PC-9 (cell line): ENCODE results near the gene MTCL1.

ENCODE experiments used
- EZH2 ChIP-seq: fragments of 200-600 bp; sonication (generic); IDR thresholded peaks from 2 replicates; pipeline ENCODE4 v1.8.0; 2017; ENCODE audit warnings: antibody characterized with exemption, low read depth
- TF ChIP-seq, protein P1 (sequence below): fragments of 200-600 bp; sonication (generic); conservative IDR thresholded peaks from 2 replicates; pipeline ENCODE4 v1.6.1; 2017; ENCODE audit warnings: mixed run types, antibody characterized with exemption, mild to moderate bottlenecking, moderate library complexity

DNA sequence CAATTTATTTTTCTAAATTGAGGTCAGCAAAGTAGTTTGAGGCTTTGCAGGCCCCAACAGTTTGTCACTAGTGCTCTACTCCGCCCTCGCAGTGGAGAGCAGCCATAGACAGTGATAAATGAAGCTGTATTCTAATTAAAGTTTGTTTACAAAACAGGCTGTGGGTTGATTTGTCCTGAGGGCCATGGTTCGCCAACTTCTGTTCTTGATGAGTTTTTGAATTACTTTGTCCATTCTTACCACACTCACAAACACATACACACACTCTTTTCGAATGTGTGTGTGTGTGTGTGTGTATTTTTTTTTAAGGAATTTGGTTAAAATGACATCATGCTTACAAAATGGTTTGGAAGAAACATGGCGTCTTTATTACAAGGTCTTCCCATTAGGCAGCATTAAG lies 68.6 kb downstream of the MTCL1 start:
- TF ChIP-seq, protein P1, sequence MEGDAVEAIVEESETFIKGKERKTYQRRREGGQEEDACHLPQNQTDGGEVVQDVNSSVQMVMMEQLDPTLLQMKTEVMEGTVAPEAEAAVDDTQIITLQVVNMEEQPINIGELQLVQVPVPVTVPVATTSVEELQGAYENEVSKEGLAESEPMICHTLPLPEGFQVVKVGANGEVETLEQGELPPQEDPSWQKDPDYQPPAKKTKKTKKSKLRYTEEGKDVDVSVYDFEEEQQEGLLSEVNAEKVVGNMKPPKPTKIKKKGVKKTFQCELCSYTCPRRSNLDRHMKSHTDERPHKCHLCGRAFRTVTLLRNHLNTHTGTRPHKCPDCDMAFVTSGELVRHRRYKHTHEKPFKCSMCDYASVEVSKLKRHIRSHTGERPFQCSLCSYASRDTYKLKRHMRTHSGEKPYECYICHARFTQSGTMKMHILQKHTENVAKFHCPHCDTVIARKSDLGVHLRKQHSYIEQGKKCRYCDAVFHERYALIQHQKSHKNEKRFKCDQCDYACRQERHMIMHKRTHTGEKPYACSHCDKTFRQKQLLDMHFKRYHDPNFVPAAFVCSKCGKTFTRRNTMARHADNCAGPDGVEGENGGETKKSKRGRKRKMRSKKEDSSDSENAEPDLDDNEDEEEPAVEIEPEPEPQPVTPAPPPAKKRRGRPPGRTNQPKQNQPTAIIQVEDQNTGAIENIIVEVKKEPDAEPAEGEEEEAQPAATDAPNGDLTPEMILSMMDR, result no peak
- TF ChIP-seq EZH2, result no peak
